Heart left ventricle (tissue), 16 donors: ENCODE data around the gene CHL1. TPM values are rescaled to one million over a fixed set of nuclear protein-coding genes. Genes with fewer than 3 reads are reported as not detected.

Experiments used
- ATAC-seq, 4 donors: fragments of 200-7000 bp; cut with Tn5 transposase; one replicate each; pipeline ENCODE4 v1.9.1; 2020 to 2022; ENCODE audit warnings: moderate library complexity in 4 of 4, mild to moderate bottlenecking in 3 of 4, moderate number of reproducible peaks in 1 of 4
- DNase-seq, 5 donors: peaks; one replicate each; pipeline ENCODE4 v3.0.0-alpha.2; 2020
- H3K27ac ChIP-seq, 12 donors: fragments of 200-600 bp; sonication (generic) in 4 of 12; one replicate each; pipeline versions ENCODE4 v1.5.0 to v1.8.0; 2016 to 2022; ENCODE audit warnings: mild to moderate bottlenecking in 2 of 12
- H3K27me3 ChIP-seq, 9 donors: fragments of 200-600 bp; sonication (generic) in 2 of 9; one replicate each; pipeline versions ENCODE4 v1.5.1 to v1.8.0; 2016 to 2022; ENCODE audit warnings: mild to moderate bottlenecking in 3 of 9
- H3K36me3 ChIP-seq, 9 donors: fragments of 200-600 bp; sonication (generic) in 2 of 9; one replicate each; pipeline versions ENCODE4 v1.5.0 to v1.8.0; 2018 to 2022; ENCODE audit warnings: mild to moderate bottlenecking in 2 of 9
- H3K4me1 ChIP-seq, 12 donors: fragments of 200-600 bp; sonication (generic) in 4 of 12; one replicate each; pipeline versions ENCODE4 v1.5.0 to v1.8.0; 2016 to 2022; ENCODE audit warnings: mild to moderate bottlenecking in 3 of 12
- H3K4me3 ChIP-seq, 12 donors: fragments of 200-600 bp; sonication (generic) in 4 of 12; one replicate each; pipeline versions ENCODE4 v1.5.0 to v1.8.0; 2017 to 2022; ENCODE audit warnings: mild to moderate bottlenecking in 9 of 12, moderate library complexity in 4 of 12
- H3K9me3 ChIP-seq, 12 donors: fragments of 200-600 bp; sonication (generic) in 4 of 12; one replicate each; pipeline versions ENCODE4 v1.5.0 to v1.8.0; 2016 to 2022; ENCODE audit warnings: mild to moderate bottlenecking in 1 of 12
- CTCF ChIP-seq, 12 donors: fragments of 200-600 bp; sonication (generic) in 4 of 12; IDR thresholded peaks; one replicate each; pipeline versions ENCODE4 v1.5.0 to v1.8.0; 2018 to 2022; ENCODE audit warnings: antibody characterized with exemption in 12 of 12, mild to moderate bottlenecking in 5 of 12
- POLR2A ChIP-seq, 2 donors: fragments of 450-650 bp; IDR thresholded peaks; one replicate each; pipeline ENCODE4 v1.6.1; 2017; ENCODE audit warnings: antibody characterized with exemption in 2 of 2, mild to moderate bottlenecking in 2 of 2, moderate library complexity in 2 of 2
- WGBS, 4 donors: extraction: QIAGEN DNeasy Blood & Tissue Kit in 2 of 4; methylation state at CpG; one replicate each; pipeline versions ENCODE4 v1.1.5 to v1.1.7; 2013 to 2018; 5-methylcytosine and 5-hydroxymethylcytosine counted together
- intact Hi-C, 10 donors: fragments of 100-400 bp; cut with DNase I; formaldehyde crosslinking; loops; one replicate each; pipeline versions ENCODE4 v1.11.1 to v1.14.2; 2022
- polyA plus RNA-seq, 2 donors: library from polyadenylated mRNA; stranded (reverse); fragments of 200-250 nt; gene quantifications; one replicate each; pipeline ENCODE4 v1.2.3, GENCODE V29; 2013
- total RNA-seq, 9 donors: library from RNA; depleted of rRNA in 2 of 9; stranded (reverse); fragments of >200 nt in 2 of 9; fragmentation: NEBNext Ultra II Directional in 3 of 9; extraction: Animal tissue kit (Norgen Biotek cat#: 25700) in 3 of 9; gene quantifications; one replicate each; pipeline versions ENCODE4 v1.1.0 to v1.2.4, GENCODE V29; 2016 to 2023
- donor health status: ischemic (EF 13 %, LVEDD 7.1; RV severe dilation, severe dysfunction).
- donor health status: healthy with polysubstance abuse.
- donor health status: DM: no; HTN: yes; CAD: no.
- donor health status: DM: no; HTN: no; CAD: no.
- donor health status: ischemic (EF 25% LVEDD 6.9; RV normal size, moderate dysfunction).
- donor health status: ischemic (EF 25% LVEDD 5.7; RV mildly dilated, moderate dysfunction).
- donor health status: healthy.
- donor health status: DM: yes; HTN: yes; CAD: no.
- donor health status: ischemic (EF 35%, LVEDD 5.7; RV mildly dilated, moderate dysfunction).
- donor health status: nonischemic (EF 11% LVEDD 7.7; RV severe dilation, severe dysfunction).
- donor health status: DM: yes; HTN: yes; CAD: no.
- donor health status: PGD.
- donor health status: ischemic (EF 29% LVEDD 5.4; RV normal size, mild dysfunction).
- donor health status: nonischemic (EF 23%, LVEDD 6.1; RV moderate dilation, normal function).

The CHL1 gene
- total and polyA plus RNA-seq, 11 donors: 0.48 to 15.3 (median 2.6) TPM

DNA sequence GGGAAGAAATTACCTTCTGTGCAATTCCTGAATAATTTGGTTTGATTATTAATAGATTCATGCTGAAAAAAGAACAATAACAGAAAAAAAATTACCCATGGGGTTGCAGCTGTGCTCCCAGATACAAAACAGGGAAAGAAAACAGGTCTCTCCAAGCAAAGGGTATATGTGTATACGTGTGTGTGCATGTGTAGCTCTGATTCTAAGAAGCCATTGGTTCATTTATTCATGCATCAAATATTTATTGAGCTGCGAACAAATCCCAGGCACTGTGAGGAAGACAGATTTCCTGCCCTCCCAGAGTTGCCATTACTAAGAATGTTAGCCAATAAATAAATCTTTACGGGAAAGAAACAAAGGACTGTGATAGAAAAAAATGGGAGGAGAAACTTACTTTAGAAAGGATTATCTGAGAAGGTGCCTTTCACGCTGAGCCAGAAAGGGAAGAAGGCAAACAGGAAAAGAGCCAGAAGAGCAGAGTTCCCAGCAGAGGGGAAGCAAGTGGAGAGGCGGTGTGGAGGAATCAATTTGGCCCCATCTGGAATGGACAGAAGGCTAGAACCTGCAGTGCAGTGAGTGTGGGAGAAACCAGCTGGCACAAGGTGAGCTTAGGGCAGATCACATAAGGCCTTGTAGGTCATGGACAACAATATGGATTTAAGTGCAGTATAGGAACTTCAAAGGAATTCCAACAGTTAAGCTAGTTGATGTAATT, 20.7 kb downstream of the CHL1 start:
- no peak for DNase-seq
- WGBS, 4 donors: 63 to 67% (median 65%) methylated on average over 5 of the region's 5 CpGs
- no peaks in the 10 kb centered on the region for H3K36me3 ChIP-seq
- ATAC-seq: no peak
- TF ChIP-seq POLR2A (IDR thresholded peaks at IDR 0.05) (no peak), CTCF (IDR thresholded peaks at IDR 0.05) (no peak)
- intact Hi-C loops: no loop called here
- H3K9me3 ChIP-seq: no peaks in the 10 kb centered on the region
- no peaks in the 10 kb centered on the region for H3K4me1 ChIP-seq
- no peak overlapping the region for H3K27ac ChIP-seq
- no peaks in the 10 kb centered on the region for H3K27me3 ChIP-seq
- no peak overlapping the region for H3K4me3 ChIP-seq

DNA sequence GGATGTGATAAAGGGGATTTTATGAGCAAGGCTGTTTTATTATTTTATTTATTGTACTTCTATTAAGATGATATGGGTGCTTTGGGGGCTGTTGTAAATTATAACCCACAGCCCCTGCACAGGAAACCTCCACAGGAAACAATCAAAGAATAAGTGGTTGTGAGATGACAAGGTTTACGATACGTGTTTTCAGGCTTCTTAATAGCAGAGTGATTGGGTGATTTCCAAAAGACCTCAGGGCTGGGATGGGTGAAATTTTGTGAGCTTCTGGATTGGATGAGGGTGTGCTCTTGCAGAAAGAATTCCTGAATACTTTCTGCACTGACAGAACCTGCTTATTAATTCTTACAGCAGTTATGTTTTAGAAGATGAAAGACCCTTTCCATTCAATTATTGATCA, 21.4 kb downstream of the CHL1 start:
- intact Hi-C loops: no loop called here
- H3K27me3 ChIP-seq: no peaks in the 10 kb centered on the region
- ATAC-seq: no peak
- no peak for DNase-seq
- H3K36me3 ChIP-seq: no peaks in the 10 kb centered on the region
- no peak overlapping the region for H3K27ac ChIP-seq
- H3K4me1 ChIP-seq: no peaks in the 10 kb centered on the region
- no peak for TF ChIP-seq POLR2A (IDR thresholded peaks at IDR 0.05)
- no peak for TF ChIP-seq CTCF (IDR thresholded peaks at IDR 0.05)
- peaks cover 0 to 5% (median 0%) of the 10 kb centered on the region in 12 donors for H3K9me3 ChIP-seq
- WGBS, 4 donors: 57 to 78% (median 66%) methylated on average over 2 of the region's 2 CpGs
- H3K4me3 ChIP-seq: no peak overlapping the region

DNA sequence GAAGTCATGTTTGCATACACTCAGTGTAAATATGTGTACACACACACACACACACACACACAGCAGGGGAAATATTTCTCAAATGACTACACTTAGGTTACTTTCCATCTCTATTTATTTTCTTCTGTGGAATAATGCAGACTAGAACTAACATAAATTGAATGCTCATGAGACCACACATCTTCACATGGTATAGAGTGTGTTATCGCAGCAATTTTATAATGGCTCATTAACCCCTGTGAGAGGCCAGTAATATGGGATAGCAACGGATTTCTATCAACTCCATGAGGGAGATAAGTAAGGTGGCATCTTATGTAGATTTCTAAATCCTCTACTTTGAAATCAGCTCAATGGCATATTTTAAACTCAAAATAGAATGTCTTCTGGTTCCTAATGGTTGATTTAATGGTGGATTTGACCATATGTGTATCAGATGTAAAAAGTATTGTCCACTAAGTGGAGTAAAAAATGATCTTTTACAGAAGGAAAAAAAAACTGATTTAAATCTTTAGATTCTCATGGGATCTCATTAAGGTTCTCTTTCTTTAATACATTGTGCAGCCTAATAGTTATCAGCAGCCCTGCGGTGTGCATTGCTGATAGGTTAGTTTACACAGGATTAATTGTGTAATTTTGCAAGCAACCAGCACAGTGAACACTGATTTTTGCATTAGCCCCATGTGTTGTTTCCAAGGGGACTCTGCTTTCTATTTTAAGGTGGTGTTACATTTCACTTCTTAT, 32.0 kb downstream of the CHL1 start:
- intact Hi-C loops: no loop called here
- H3K9me3 ChIP-seq: peaks cover 0 to 11% (median 3%) of the 10 kb centered on the region in 12 donors
- no peak for DNase-seq
- H3K27me3 ChIP-seq: no peaks in the 10 kb centered on the region
- TF ChIP-seq CTCF (IDR thresholded peaks at IDR 0.05) (no peak), POLR2A (IDR thresholded peaks at IDR 0.05) (no peak)
- no peak for ATAC-seq
- no peak overlapping the region for H3K4me3 ChIP-seq
- 66 to 76% (median 70%) methylated on average over 3 of the region's 3 CpGs for WGBS, 4 donors
- H3K36me3 ChIP-seq: no peaks in the 10 kb centered on the region
- no peaks in the 10 kb centered on the region for H3K4me1 ChIP-seq
- H3K27ac ChIP-seq: no peak overlapping the region

GRCh38 chr3:229183-229661, 32.7 kb downstream of the CHL1 start:
- DNase-seq (no peak), ATAC-seq (no peak)
- no peaks in the 10 kb centered on the region for H3K36me3 ChIP-seq
- intact Hi-C loops: no loop called here
- H3K4me1 ChIP-seq: no peaks in the 10 kb centered on the region
- no peaks in the 10 kb centered on the region for H3K27me3 ChIP-seq
- no peak overlapping the region for H3K4me3 ChIP-seq
- H3K9me3 ChIP-seq: peaks cover 0 to 5% (median 0%) of the 10 kb centered on the region in 12 donors
- H3K27ac ChIP-seq: no peak overlapping the region
- 63 to 67% (median 65%) methylated on average over 6 of the region's 6 CpGs for WGBS, 4 donors
- TF ChIP-seq CTCF (IDR thresholded peaks at IDR 0.05): no peak
- no peak for TF ChIP-seq POLR2A (IDR thresholded peaks at IDR 0.05)
